Mesenchymal stem cell (in vitro differentiated cells and primary cell): Measurements from ENCODE around the gene CALCB.
"Not testable (repeated sequence)": the region's sequence is repeated elsewhere in the genome, so short reads cannot be mapped to it uniquely, and the experiment has no call there.

ENCODE experiments used
- DNase-seq: peaks from one replicate; pipeline ENCODE4 v3.0.0-alpha.2; 2013
- H2AFZ ChIP-seq: one replicate; pipeline ENCODE4 v1.6.1; 2013; ENCODE audit warnings: low read depth, mild to moderate bottlenecking, control low read depth, inconsistent platforms, low read length, moderate library complexity
- H2AK5ac ChIP-seq: 2 replicates; pipeline ENCODE4 v1.6.1; 2013; ENCODE audit warnings: low read length, moderate library complexity, mild to moderate bottlenecking, inconsistent platforms; ENCODE audit not compliant: severe bottlenecking
- H2BK120ac ChIP-seq: one replicate; pipeline ENCODE4 v1.6.1; 2013; ENCODE audit warnings: low read depth, mild to moderate bottlenecking, inconsistent platforms, low read length, moderate library complexity
- H2BK12ac ChIP-seq, 2 experiments: one replicate each; pipeline ENCODE4 v1.6.1; 2013; ENCODE audit warnings: inconsistent platforms in 2 of 2, low read length in 2 of 2, mild to moderate bottlenecking in 2 of 2, moderate library complexity in 2 of 2, control low read depth in 1 of 2
- H2BK15ac ChIP-seq: one replicate; pipeline ENCODE4 v1.6.1; 2013; ENCODE audit warnings: mild to moderate bottlenecking, low read depth, inconsistent platforms; ENCODE audit not compliant: poor library complexity, severe bottlenecking
- H2BK5ac ChIP-seq: 2 replicates; pipeline ENCODE4 v1.6.1; 2013; ENCODE audit warnings: low read depth, mild to moderate bottlenecking, low read length, control low read depth, inconsistent platforms; ENCODE audit not compliant: poor library complexity, severe bottlenecking
- H3K14ac ChIP-seq, 2 experiments: one replicate each; pipeline ENCODE4 v1.6.1; 2013; ENCODE audit warnings: inconsistent platforms in 2 of 2, low read length in 2 of 2, control low read depth in 1 of 2, mild to moderate bottlenecking in 1 of 2, moderate library complexity in 1 of 2
- H3K18ac ChIP-seq, 2 experiments: one replicate each; pipeline ENCODE4 v1.6.1; 2013; ENCODE audit warnings: inconsistent platforms in 2 of 2, low read length in 2 of 2, control low read depth in 1 of 2, low read depth in 1 of 2, mild to moderate bottlenecking in 1 of 2
- H3K23ac ChIP-seq, 2 experiments: one replicate each; pipeline ENCODE4 v1.6.1; 2013; ENCODE audit warnings: inconsistent platforms in 2 of 2, low read length in 2 of 2, mild to moderate bottlenecking in 2 of 2, moderate library complexity in 2 of 2, control low read depth in 1 of 2
- H3K27ac ChIP-seq: 2 replicates; pipeline ENCODE4 v1.5.1; 2013; ENCODE audit warnings: mild to moderate bottlenecking, moderate library complexity, low read length, control low read depth, inconsistent platforms; ENCODE audit not compliant: poor library complexity, severe bottlenecking
- H3K27me3 ChIP-seq, 2 experiments: 2 replicates each; pipeline versions ENCODE4 v1.6.1 to v1.7.0; 2013; ENCODE audit warnings: low read length in 2 of 2, mild to moderate bottlenecking in 2 of 2, moderate library complexity in 2 of 2, control low read depth in 1 of 2, inconsistent platforms in 1 of 2; ENCODE audit not compliant: control insufficient read depth in 1 of 2, insufficient read depth in 1 of 2
- H3K36me3 ChIP-seq, 2 experiments: 2 replicates each; pipeline versions ENCODE4 v1.6.1 to v1.7.0; 2013; ENCODE audit warnings: low read length in 2 of 2, control low read depth in 1 of 2, inconsistent platforms in 1 of 2, low read depth in 1 of 2, mild to moderate bottlenecking in 1 of 2; ENCODE audit not compliant: insufficient read depth in 2 of 2, control insufficient read depth in 1 of 2
- H3K4ac ChIP-seq, 2 experiments: one replicate each; pipeline ENCODE4 v1.6.1; 2013; ENCODE audit warnings: inconsistent platforms in 2 of 2, low read length in 2 of 2, mild to moderate bottlenecking in 2 of 2, moderate library complexity in 2 of 2, control low read depth in 1 of 2, low read depth in 1 of 2
- H3K4me1 ChIP-seq: 2 replicates; pipeline ENCODE4 v1.6.1; 2013; ENCODE audit warnings: low read depth, low read length, control low read depth; ENCODE audit not compliant: control insufficient read depth, insufficient read depth
- H3K4me2 ChIP-seq: 2 replicates; pipeline ENCODE4 v1.6.1; 2013; ENCODE audit warnings: low read length, mild to moderate bottlenecking, inconsistent platforms; ENCODE audit not compliant: poor library complexity, severe bottlenecking
- H3K4me3 ChIP-seq, 2 experiments: 2 replicates each; pipeline versions ENCODE4 v1.5.1 to v1.7.0; 2013; ENCODE audit warnings: low read length in 2 of 2, mild to moderate bottlenecking in 2 of 2, control low read depth in 1 of 2, low read depth in 1 of 2; ENCODE audit not compliant: insufficient read depth in 1 of 2
- H3K79me1 ChIP-seq: replicated peaks from 2 replicates; pipeline ENCODE4 v1.6.1; 2013; ENCODE audit warnings: mild to moderate bottlenecking, control low read depth, low read length, inconsistent platforms; ENCODE audit not compliant: poor library complexity, severe bottlenecking
- H3K9ac ChIP-seq: 2 replicates; pipeline ENCODE4 v1.7.0; 2013; ENCODE audit warnings: mild to moderate bottlenecking, low read length, moderate library complexity
- H3K9me3 ChIP-seq: 2 replicates; pipeline ENCODE4 v1.7.0; 2013; ENCODE audit warnings: mild to moderate bottlenecking, low read length; ENCODE audit not compliant: control insufficient read depth
- H4K8ac ChIP-seq: one replicate; pipeline ENCODE4 v1.6.1; 2013; ENCODE audit warnings: inconsistent platforms, mild to moderate bottlenecking, low read length, moderate library complexity
- H4K91ac ChIP-seq: one replicate; pipeline ENCODE4 v1.6.1; 2013; ENCODE audit warnings: mild to moderate bottlenecking, low read length, inconsistent platforms
- WGBS: methylation state at CpG from one replicate; pipeline ENCODE4 v1.1.7; 2013; ENCODE audit warnings: mixed read lengths; 5-methylcytosine and 5-hydroxymethylcytosine counted together

Gene CALCB

GRCh38 chr11:15045209-15045608 is 28.2 kb upstream of the CALCB start:
- Histone ChIP-seq H2BK120ac (no peak overlapping the region), H4K8ac (no peak overlapping the region), H3K79me1 (no peaks in the 10 kb centered on the region), H3K14ac (no peak overlapping the region), H3K18ac (no peak overlapping the region), H3K9me3 (no peaks in the 10 kb centered on the region), H2AFZ (no peak overlapping the region), H2AK5ac (no peak overlapping the region), H3K27ac (no peak overlapping the region), H3K4me3 (no peak overlapping the region), H3K4me2 (no peak overlapping the region), H3K4ac (no peak overlapping the region), H3K23ac (no peak overlapping the region), H2BK12ac (no peak overlapping the region), H3K27me3 (peaks cover 0 to 3% of the 10 kb centered on the region in 2 experiments), H2BK5ac (no peak overlapping the region), H4K91ac (no peak overlapping the region), H3K4me1 (no peaks in the 10 kb centered on the region), H3K9ac (no peak overlapping the region), H3K36me3 (no peaks in the 10 kb centered on the region), H2BK15ac (no peak overlapping the region)
- DNase-seq: no peak

- H3K9ac ChIP-seq: no peak overlapping the region
- H2BK15ac ChIP-seq: no peak overlapping the region
- no peak overlapping the region for H2AFZ ChIP-seq
- no peak overlapping the region for H3K4me2 ChIP-seq
- H3K4me3 ChIP-seq: no peak overlapping the region
- H2BK5ac ChIP-seq: no peak overlapping the region
- no peaks in the 10 kb centered on the region for H3K79me1 ChIP-seq
- no peak overlapping the region for H4K91ac ChIP-seq
- H3K4ac ChIP-seq: no peak overlapping the region
- H3K18ac ChIP-seq: no peak overlapping the region
- H3K14ac ChIP-seq: no peak overlapping the region
- no peaks in the 10 kb centered on the region for H3K4me1 ChIP-seq
- peaks cover 0 to 3% of the 10 kb centered on the region in 2 experiments for H3K27me3 ChIP-seq
- 77% methylated on average over 2 of the region's 2 CpGs for WGBS
- H3K36me3 ChIP-seq: no peaks in the 10 kb centered on the region
- H2BK120ac ChIP-seq: no peak overlapping the region
- no peak overlapping the region for H4K8ac ChIP-seq
- no peak for DNase-seq
- no peak overlapping the region for H3K27ac ChIP-seq
- no peaks in the 10 kb centered on the region for H3K9me3 ChIP-seq
- H2AK5ac ChIP-seq: no peak overlapping the region
- no peak overlapping the region for H2BK12ac ChIP-seq
- H3K23ac ChIP-seq: no peak overlapping the region
Observed at GRCh38 chr11:15045891-15046290, 27.5 kb upstream of the CALCB start.

GRCh38 chr11:15046673-15047072 is 26.7 kb upstream of the CALCB start:
- H3K14ac ChIP-seq, H2AK5ac ChIP-seq, DNase-seq, H3K18ac ChIP-seq, H2BK12ac ChIP-seq, H2BK15ac ChIP-seq, H3K9ac ChIP-seq, H3K4me1 ChIP-seq, H3K4me2 ChIP-seq, H3K27me3 ChIP-seq, H3K4ac ChIP-seq, H2BK5ac ChIP-seq, H3K79me1 ChIP-seq, H4K8ac ChIP-seq, H3K9me3 ChIP-seq, H3K23ac ChIP-seq, H3K27ac ChIP-seq, H2BK120ac ChIP-seq, H3K36me3 ChIP-seq, H3K4me3 ChIP-seq, H4K91ac ChIP-seq, H2AFZ ChIP-seq: not testable (repeated sequence)
- WGBS: 56% methylated on average over 1 of the region's 3 CpGs

GRCh38 chr11:15048616-15049015 is 24.8 kb upstream of the CALCB start:
- Histone ChIP-seq H4K91ac (no peak overlapping the region), H3K79me1 (no peaks in the 10 kb centered on the region), H3K4me3 (no peak overlapping the region), H2AK5ac (no peak overlapping the region), H3K9ac (no peak overlapping the region), H2BK120ac (no peak overlapping the region), H2AFZ (no peak overlapping the region), H3K23ac (no peak overlapping the region), H3K14ac (no peak overlapping the region), H4K8ac (no peak overlapping the region), H2BK5ac (no peak overlapping the region), H3K18ac (no peak overlapping the region), H3K9me3 (no peaks in the 10 kb centered on the region), H3K27me3 (peaks cover 0 to 3% of the 10 kb centered on the region in 2 experiments), H2BK12ac (no peak overlapping the region), H3K4ac (no peak overlapping the region), H3K36me3 (no peaks in the 10 kb centered on the region), H3K4me2 (no peak overlapping the region), H2BK15ac (no peak overlapping the region), H3K27ac (no peak overlapping the region), H3K4me1 (no peaks in the 10 kb centered on the region)
- DNase-seq: no peak
